ENCODE measurements around the gene ZBTB34.

- TF ChIP-seq TAF1 (IDR thresholded peaks at IDR 0.05; ENCODE audit: low read depth) (no peak), EP300 (IDR thresholded peaks at IDR 0.05; ENCODE audit: borderline replicate concordance) (no peak), NFIC (IDR thresholded peaks at IDR 0.05) (no peak), REST (IDR thresholded peaks at IDR 0.05; ENCODE audit: low read depth) (no peak), RAD21 (IDR thresholded peaks at IDR 0.05; ENCODE audit: low read depth) (no peak), FOXM1 (IDR thresholded peaks at IDR 0.05; ENCODE audit: borderline replicate concordance, low read depth) (no peak), EGR1 (IDR thresholded peaks at IDR 0.05) (no peak), YY1 (IDR thresholded peaks at IDR 0.05; ENCODE audit: low read depth) (no peak), USF1 (IDR thresholded peaks at IDR 0.05) (no peak), ZBTB7A (IDR thresholded peaks at IDR 0.05; ENCODE audit: low read depth) (no peak), CREB1 (IDR thresholded peaks at IDR 0.05; ENCODE audit: low read depth) (no peak), CEBPB (IDR thresholded peaks at IDR 0.05) (no peak), TCF12 (IDR thresholded peaks at IDR 0.05; ENCODE audit: low read depth) (no peak)
- TF ChIP-seq, protein P1, sequence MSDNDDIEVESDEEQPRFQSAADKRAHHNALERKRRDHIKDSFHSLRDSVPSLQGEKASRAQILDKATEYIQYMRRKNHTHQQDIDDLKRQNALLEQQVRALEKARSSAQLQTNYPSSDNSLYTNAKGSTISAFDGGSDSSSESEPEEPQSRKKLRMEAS (IDR thresholded peaks at IDR 0.05) = no peak
Measured at GRCh38 chr9:126822873-126823272, 37.6 kb upstream of the ZBTB34 start.
